Measurements from ENCODE around the gene ZNF658. TPM values are rescaled to one million over a fixed set of nuclear protein-coding genes. Genes with fewer than 3 reads are reported as not detected.
"Not testable (repeated sequence)": the region's sequence is repeated elsewhere in the genome, so short reads cannot be mapped to it uniquely, and the experiment has no call there.

ZNF658 gene
- total and polyA plus RNA-seq, 2 experiments from 2014 or later: 2.4 to 5.1 TPM

GRCh38 chr9:66901141-66901540, 616 bp downstream of the ZNF658 start:
- H3K27me3 Mint-ChIP-seq (ENCODE audit: insufficient read depth, low read depth, poor library complexity); H3K9me2 ChIP-seq (ENCODE audit: insufficient read depth); H3K36me3 ChIP-seq (ENCODE audit: insufficient read depth); H3K27me3 ChIP-seq (ENCODE audit: insufficient read depth); H3K79me2 ChIP-seq (replicated peaks; ENCODE audit: insufficient read depth); DNase-seq (ENCODE audit: low spot score); H3K9me3 Mint-ChIP-seq; H3K27ac Mint-ChIP-seq; H3F3A ChIP-seq (replicated peaks; ENCODE audit: low read depth); H3K4me1 Mint-ChIP-seq; H3K4me1 ChIP-seq (ENCODE audit: insufficient read depth); H4K20me1 ChIP-seq (replicated peaks; ENCODE audit: insufficient read depth); H3K27ac ChIP-seq (ENCODE audit: low read depth): not testable (repeated sequence)
- peaks cover 11% of the 10 kb centered on the region for H3K36me3 Mint-ChIP-seq (ENCODE audit: low read depth)
- Histone ChIP-seq H3K4me2 (peak overlapping the region; percentile 92), H3K4me3 (peak overlapping the region; percentile 59), H2AFZ (peak overlapping the region; percentile 47; the same call in 1 of the 2 replicates)
- ATAC-seq: peak; percentile 36
- H3K4me3 Mint-ChIP-seq: peak overlapping the region; percentile 88

- H3K27ac Mint-ChIP-seq: not testable (repeated sequence)
- H3K36me3 Mint-ChIP-seq (ENCODE audit: low read depth): peaks cover 12% of the 10 kb centered on the region
Observed at GRCh38 chr9:66909560-66909959, 9.0 kb downstream of the ZNF658 start.

DNA sequence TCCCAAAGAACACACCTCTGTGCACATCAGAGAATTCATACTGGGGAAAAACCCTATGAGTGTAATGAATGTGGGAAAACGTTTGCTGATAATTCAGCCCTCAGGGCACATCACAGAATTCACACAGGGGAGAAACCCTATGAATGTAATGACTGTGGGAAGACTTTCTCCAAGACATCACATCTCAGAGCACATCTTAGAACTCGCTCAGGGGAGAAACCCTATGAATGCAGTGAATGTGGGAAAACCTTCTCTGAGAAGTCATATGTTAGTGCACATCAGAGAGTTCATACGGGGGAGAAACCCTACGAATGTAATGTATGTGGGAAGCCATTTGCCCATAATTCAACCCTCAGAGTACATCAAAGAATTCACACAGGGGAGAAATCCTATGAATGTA, 19.5 kb downstream of the ZNF658 start:
- not testable (repeated sequence) for H3K4me3 Mint-ChIP-seq; H2AFZ ChIP-seq; H3K36me3 ChIP-seq (ENCODE audit: insufficient read depth); H3F3A ChIP-seq (replicated peaks; ENCODE audit: low read depth); H3K4me3 ChIP-seq; H4K20me1 ChIP-seq (replicated peaks; ENCODE audit: insufficient read depth); H3K27ac Mint-ChIP-seq; H3K4me1 ChIP-seq (ENCODE audit: insufficient read depth); H3K27me3 Mint-ChIP-seq (ENCODE audit: insufficient read depth, low read depth, poor library complexity); H3K9me2 ChIP-seq (ENCODE audit: insufficient read depth); H3K4me2 ChIP-seq; H3K27ac ChIP-seq (ENCODE audit: low read depth); H3K4me1 Mint-ChIP-seq; H3K79me2 ChIP-seq (replicated peaks; ENCODE audit: insufficient read depth); H3K27me3 ChIP-seq (ENCODE audit: insufficient read depth); ATAC-seq; DNase-seq (ENCODE audit: low spot score)
- peaks cover 34% of the 10 kb centered on the region for H3K36me3 Mint-ChIP-seq (ENCODE audit: low read depth)
- peaks cover 35% of the 10 kb centered on the region for H3K9me3 Mint-ChIP-seq

More at GRCh38 chr9:66909560-66909959, 9.0 kb downstream of the ZNF658 start:
- H3K4me1 ChIP-seq (ENCODE audit: insufficient read depth); H3F3A ChIP-seq (replicated peaks; ENCODE audit: low read depth); H3K27me3 Mint-ChIP-seq (ENCODE audit: insufficient read depth, low read depth, poor library complexity); H3K27ac ChIP-seq (ENCODE audit: low read depth); H3K4me2 ChIP-seq; H3K79me2 ChIP-seq (replicated peaks; ENCODE audit: insufficient read depth); DNase-seq (ENCODE audit: low spot score); H3K36me3 ChIP-seq (ENCODE audit: insufficient read depth); H4K20me1 ChIP-seq (replicated peaks; ENCODE audit: insufficient read depth); H3K27me3 ChIP-seq (ENCODE audit: insufficient read depth); ATAC-seq; H3K4me1 Mint-ChIP-seq; H3K9me3 Mint-ChIP-seq; H3K4me3 Mint-ChIP-seq; H2AFZ ChIP-seq; H3K9me2 ChIP-seq (ENCODE audit: insufficient read depth); H3K4me3 ChIP-seq: not testable (repeated sequence)

- H3K4me3 Mint-ChIP-seq; H3K36me3 ChIP-seq (ENCODE audit: insufficient read depth); H3K27ac ChIP-seq (ENCODE audit: low read depth); ATAC-seq; H4K20me1 ChIP-seq (replicated peaks; ENCODE audit: insufficient read depth); H3K27me3 Mint-ChIP-seq (ENCODE audit: insufficient read depth, low read depth, poor library complexity); DNase-seq (ENCODE audit: low spot score); H3K79me2 ChIP-seq (replicated peaks; ENCODE audit: insufficient read depth); H3F3A ChIP-seq (replicated peaks; ENCODE audit: low read depth); H3K4me3 ChIP-seq; H3K27me3 ChIP-seq (ENCODE audit: insufficient read depth); H3K4me1 ChIP-seq (ENCODE audit: insufficient read depth); H3K4me1 Mint-ChIP-seq; H3K9me3 Mint-ChIP-seq; H2AFZ ChIP-seq; H3K27ac Mint-ChIP-seq; H3K36me3 Mint-ChIP-seq (ENCODE audit: low read depth); H3K9me2 ChIP-seq (ENCODE audit: insufficient read depth); H3K4me2 ChIP-seq: not testable (repeated sequence)
Observed at GRCh38 chr9:66936194-66936870, 35.8 kb downstream of the ZNF658 start.

- not testable (repeated sequence) for H3K4me2 ChIP-seq; H3K27ac ChIP-seq (ENCODE audit: low read depth); H3K79me2 ChIP-seq (replicated peaks; ENCODE audit: insufficient read depth); H4K20me1 ChIP-seq (replicated peaks; ENCODE audit: insufficient read depth); H3K9me3 Mint-ChIP-seq; ATAC-seq; H3K4me1 ChIP-seq (ENCODE audit: insufficient read depth); H3F3A ChIP-seq (replicated peaks; ENCODE audit: low read depth); H3K4me3 Mint-ChIP-seq; H3K27me3 Mint-ChIP-seq (ENCODE audit: insufficient read depth, low read depth, poor library complexity); H3K27me3 ChIP-seq (ENCODE audit: insufficient read depth); H3K4me3 ChIP-seq; H3K9me2 ChIP-seq (ENCODE audit: insufficient read depth); H3K36me3 ChIP-seq (ENCODE audit: insufficient read depth); H3K36me3 Mint-ChIP-seq (ENCODE audit: low read depth); H2AFZ ChIP-seq; H3K27ac Mint-ChIP-seq; H3K4me1 Mint-ChIP-seq
- DNase-seq (ENCODE audit: low spot score): peak; percentile 3
Observed at GRCh38 chr9:66937662-66938061, 37.1 kb downstream of the ZNF658 start.

DNA sequence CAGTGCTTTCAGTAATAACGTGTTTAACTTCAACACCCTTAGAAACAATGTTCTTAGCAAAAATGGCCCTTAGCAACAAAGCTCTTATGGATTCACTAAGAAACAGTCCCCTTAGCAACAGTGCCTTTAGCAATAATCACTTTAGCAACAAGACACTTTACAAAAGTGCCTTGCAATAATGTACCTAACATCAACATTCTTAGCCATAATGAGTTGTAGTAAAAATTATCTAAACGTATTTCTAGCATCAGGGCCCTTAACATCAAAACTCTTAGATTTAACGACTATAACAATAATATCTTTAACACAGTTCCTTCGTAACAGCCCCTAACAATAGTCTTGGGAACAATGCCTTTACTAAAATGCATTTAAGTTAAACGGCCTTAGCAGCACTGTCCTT, 37.8 kb downstream of the ZNF658 start:
- H3K9me3 Mint-ChIP-seq; H3K4me3 Mint-ChIP-seq; H3K4me1 ChIP-seq (ENCODE audit: insufficient read depth); H3K4me1 Mint-ChIP-seq; H3K79me2 ChIP-seq (replicated peaks; ENCODE audit: insufficient read depth); H3K27ac Mint-ChIP-seq; H3K4me3 ChIP-seq; H3K36me3 Mint-ChIP-seq (ENCODE audit: low read depth); H3K4me2 ChIP-seq; H2AFZ ChIP-seq; H3K36me3 ChIP-seq (ENCODE audit: insufficient read depth); H3K27ac ChIP-seq (ENCODE audit: low read depth); ATAC-seq; H4K20me1 ChIP-seq (replicated peaks; ENCODE audit: insufficient read depth); H3K27me3 Mint-ChIP-seq (ENCODE audit: insufficient read depth, low read depth, poor library complexity); H3K27me3 ChIP-seq (ENCODE audit: insufficient read depth); H3K9me2 ChIP-seq (ENCODE audit: insufficient read depth); H3F3A ChIP-seq (replicated peaks; ENCODE audit: low read depth): not testable (repeated sequence)
- DNase-seq (ENCODE audit: low spot score): peak; percentile 0
